Activated CD4-positive, CD25-positive, alpha-beta regulatory T cell treated with anti-CD3 and anti-CD28 coated beads, Interleukin-2, amount 50 U/mL, for 24 hours (primary cell): Measurements from ENCODE around the gene DRAP1.
"Not testable (repeated sequence)": the region's sequence is repeated elsewhere in the genome, so short reads cannot be mapped to it uniquely, and the experiment has no call there.

Source experiments
- ATAC-seq, 2 donors: fragments of 150-1000 bp; cut with Tn5 transposase; one replicate each; pipeline ENCODE4 v1.10.0; 2021; ENCODE audit warnings: mild to moderate bottlenecking in 1 of 2, moderate library complexity in 1 of 2

DRAP1 gene

GRCh38 chr11:65934014-65934413 is 14.8 kb downstream of the DRAP1 start:
- no peak for ATAC-seq

GRCh38 chr11:65937766-65938165 is 18.5 kb downstream of the DRAP1 start:
- ATAC-seq, result no peak

GRCh38 chr11:65941720-65942310 is 22.6 kb downstream of the DRAP1 start:
- ATAC-seq, result no peak

GRCh38 chr11:65942531-65942930 is 23.3 kb downstream of the DRAP1 start:
- ATAC-seq, result no peak

GRCh38 chr11:65944191-65944590 is 25.0 kb downstream of the DRAP1 start:
- ATAC-seq, result no peak

- ATAC-seq, result no peak
These were observed 25.5 kb downstream of the DRAP1 start for GRCh38 chr11:65944767-65945166.

GRCh38 chr11:65945430-65945911 is 26.2 kb downstream of the DRAP1 start, which contains the start of gene TSGA10IP:
Gene TSGA10IP, plus strand, starts transcription at chr11:65945480. Its CDS starts 196 bp downstream, at chr11:65945676.
- ATAC-seq, result no peak

- no peak for ATAC-seq
These were observed 26.8 kb downstream of the DRAP1 start for GRCh38 chr11:65945941-65946558.

- ATAC-seq, result no peak
These were observed 27.4 kb downstream of the DRAP1 start for GRCh38 chr11:65946655-65947054.

- no peak for ATAC-seq
These were observed 27.9 kb downstream of the DRAP1 start for GRCh38 chr11:65947133-65947532.

GRCh38 chr11:65947603-65948125 is 28.4 kb downstream of the DRAP1 start:
- ATAC-seq, result no peak

GRCh38 chr11:65950711-65951110 is 31.5 kb downstream of the DRAP1 start:
- not testable (repeated sequence) for ATAC-seq

- ATAC-seq, result not testable (repeated sequence)
These were observed 32.4 kb downstream of the DRAP1 start for GRCh38 chr11:65951641-65952040.

- no peak for ATAC-seq
These were observed 32.9 kb downstream of the DRAP1 start for GRCh38 chr11:65952052-65952521.

GRCh38 chr11:65953471-65953870 is 34.2 kb downstream of the DRAP1 start:
- ATAC-seq, result no peak

GRCh38 chr11:65954771-65955170 is 35.5 kb downstream of the DRAP1 start:
- ATAC-seq, result no peak

- no peak for ATAC-seq
These were observed 39.1 kb downstream of the DRAP1 start for GRCh38 chr11:65958291-65958690.

GRCh38 chr11:65958774-65959420 is 39.7 kb downstream of the DRAP1 start:
- no peak for ATAC-seq

- ATAC-seq, result no peak
These were observed 41.6 kb downstream of the DRAP1 start for GRCh38 chr11:65960824-65961266.

GRCh38 chr11:65961267-65962140 is 42.3 kb downstream of the DRAP1 start, which contains the start of gene SART1:
Gene SART1, plus strand, starts transcription at chr11:65961734. Its CDS starts 47 bp downstream, at chr11:65961781.
- ATAC-seq, result peak; percentile 93 to 94

- no peak for ATAC-seq
These were observed 42.9 kb downstream of the DRAP1 start for GRCh38 chr11:65962141-65962564.

- ATAC-seq, result no peak
These were observed 45.7 kb downstream of the DRAP1 start for GRCh38 chr11:65964906-65965305.
